SJCRH30 (cell line): Measurements from ENCODE around the gene PRKAA1. TPM values are rescaled to one million over a fixed set of nuclear protein-coding genes. Genes with fewer than 3 reads are reported as not detected.

Experiments used
- DNase-seq, 2 experiments: peaks; one replicate each; pipeline ENCODE4 v3.0.0-alpha.2; 2015 to 2020
- H3K27ac ChIP-seq: fragments of 250-450 bp; sonication (Bioruptor Pico); 2 replicates; pipeline ENCODE4 v1.5.1; 2020; ENCODE audit warnings: mild to moderate bottlenecking, moderate library complexity
- H3K27me3 ChIP-seq: fragments of 250-450 bp; sonication (Bioruptor Pico); 2 replicates; pipeline ENCODE4 v1.5.1; 2020; ENCODE audit warnings: mild to moderate bottlenecking, moderate library complexity
- H3K36me3 ChIP-seq: fragments of 250-450 bp; sonication (Bioruptor Pico); 2 replicates; pipeline ENCODE4 v1.5.1; 2020; ENCODE audit warnings: mild to moderate bottlenecking, moderate library complexity
- H3K4me1 ChIP-seq: fragments of 250-450 bp; sonication (Bioruptor Pico); 2 replicates; pipeline ENCODE4 v1.5.1; 2020; ENCODE audit warnings: mild to moderate bottlenecking, moderate library complexity
- H3K4me3 ChIP-seq: fragments of 250-450 bp; sonication (Bioruptor Pico); 2 replicates; pipeline ENCODE4 v1.5.1; 2020; ENCODE audit warnings: mild to moderate bottlenecking, moderate library complexity
- H3K9me3 ChIP-seq: fragments of 250-450 bp; sonication (Bioruptor Pico); replicated peaks from 2 replicates; pipeline ENCODE4 v1.5.1; 2020; ENCODE audit warnings: mild to moderate bottlenecking, moderate library complexity
- total RNA-seq: library from RNA; depleted of rRNA; stranded (reverse); fragments of >200 nt; shearing (Covaris generic); gene quantifications from 2 replicates; pipeline ENCODE4 v1.2.3, GENCODE V29; 2014

PRKAA1 gene
- total RNA-seq, 1 experiment from 2014 or later: 103 TPM

- H3K36me3 ChIP-seq: peaks cover 27% of the 10 kb centered on the region
- H3K4me1 ChIP-seq: peaks cover 6% of the 10 kb centered on the region; the same call in 1 of the 2 replicates
- DNase-seq: no peak
- no peak overlapping the region for H3K4me3 ChIP-seq
- no peaks in the 10 kb centered on the region for H3K9me3 ChIP-seq
- no peaks in the 10 kb centered on the region for H3K27me3 ChIP-seq
- H3K27ac ChIP-seq: no peak overlapping the region
These were observed 18.6 kb downstream of the PRKAA1 start for GRCh38 chr5:40779561-40779960.

- no peak overlapping the region for H3K4me3 ChIP-seq
- no peak for DNase-seq
- no peaks in the 10 kb centered on the region for H3K27me3 ChIP-seq
- no peak overlapping the region for H3K27ac ChIP-seq
- no peaks in the 10 kb centered on the region for H3K9me3 ChIP-seq
- peaks cover 6% of the 10 kb centered on the region; the same call in 1 of the 2 replicates for H3K4me1 ChIP-seq
- H3K36me3 ChIP-seq: peaks cover 35% of the 10 kb centered on the region
These were observed 20.0 kb downstream of the PRKAA1 start for GRCh38 chr5:40778133-40778532.

- H3K4me3 ChIP-seq: no peak overlapping the region
- H3K36me3 ChIP-seq: peaks cover 46% of the 10 kb centered on the region
- H3K27me3 ChIP-seq: no peaks in the 10 kb centered on the region
- H3K4me1 ChIP-seq: peaks cover under 1% of the 10 kb centered on the region; the same call in 1 of the 2 replicates
- H3K27ac ChIP-seq: no peak overlapping the region
- DNase-seq: no peak
- no peaks in the 10 kb centered on the region; the same call in 1 of the 2 replicates for H3K9me3 ChIP-seq
These were observed 21.6 kb downstream of the PRKAA1 start for GRCh38 chr5:40776658-40776977.

GRCh38 chr5:40775846-40776657 is 22.1 kb downstream of the PRKAA1 start:
- no peak for DNase-seq
- no peaks in the 10 kb centered on the region for H3K27me3 ChIP-seq
- no peak overlapping the region for H3K4me3 ChIP-seq
- no peak overlapping the region for H3K27ac ChIP-seq
- H3K4me1 ChIP-seq: no peaks in the 10 kb centered on the region
- peaks cover 52% of the 10 kb centered on the region for H3K36me3 ChIP-seq
- no peaks in the 10 kb centered on the region; the same call in 1 of the 2 replicates for H3K9me3 ChIP-seq

- no peaks in the 10 kb centered on the region for H3K27me3 ChIP-seq
- H3K36me3 ChIP-seq: peaks cover 58% of the 10 kb centered on the region
- H3K4me1 ChIP-seq: no peaks in the 10 kb centered on the region
- H3K4me3 ChIP-seq: no peak overlapping the region
- no peak overlapping the region for H3K27ac ChIP-seq
- DNase-seq: no peak
- H3K9me3 ChIP-seq: no peaks in the 10 kb centered on the region; the same call in 1 of the 2 replicates
These were observed 22.9 kb downstream of the PRKAA1 start for GRCh38 chr5:40775085-40775845.

- Histone ChIP-seq H3K4me1 (no peaks in the 10 kb centered on the region), H3K4me3 (no peak overlapping the region), H3K36me3 (peaks cover 60% of the 10 kb centered on the region), H3K27me3 (no peaks in the 10 kb centered on the region), H3K27ac (no peak overlapping the region), H3K9me3 (no peaks in the 10 kb centered on the region; the same call in 1 of the 2 replicates)
- no peak for DNase-seq
These were observed 23.6 kb downstream of the PRKAA1 start for GRCh38 chr5:40774623-40775022.

GRCh38 chr5:40770764-40771163 is 27.4 kb downstream of the PRKAA1 start:
- peaks cover 72% of the 10 kb centered on the region for H3K36me3 ChIP-seq
- DNase-seq: no peak

GRCh38 chr5:40762705-40763104 is 35.5 kb downstream of the PRKAA1 start:
- no peaks in the 10 kb centered on the region for H3K9me3 ChIP-seq
- H3K4me1 ChIP-seq: no peaks in the 10 kb centered on the region
- H3K27me3 ChIP-seq: no peaks in the 10 kb centered on the region
- no peak overlapping the region for H3K4me3 ChIP-seq
- DNase-seq: no peak
- peaks cover 65% of the 10 kb centered on the region for H3K36me3 ChIP-seq
- no peak overlapping the region for H3K27ac ChIP-seq

More at GRCh38 chr5:40770764-40771163, 27.4 kb downstream of the PRKAA1 start:
- Histone ChIP-seq H3K9me3 (no peaks in the 10 kb centered on the region; the same call in 1 of the 2 replicates), H3K4me1 (no peaks in the 10 kb centered on the region), H3K27ac (no peak overlapping the region), H3K4me3 (no peak overlapping the region), H3K27me3 (no peaks in the 10 kb centered on the region)

- Histone ChIP-seq H3K4me3 (no peak overlapping the region), H3K9me3 (no peaks in the 10 kb centered on the region), H3K27me3 (no peaks in the 10 kb centered on the region), H3K4me1 (peaks cover 6% of the 10 kb centered on the region; the same call in 1 of the 2 replicates), H3K27ac (no peak overlapping the region), H3K36me3 (peaks cover 18% of the 10 kb centered on the region)
- DNase-seq: no peak
These were observed 40.8 kb downstream of the PRKAA1 start for GRCh38 chr5:40757400-40757799.

GRCh38 chr5:40755407-40756365 is 42.5 kb downstream of the PRKAA1 start, which contains the start of gene TTC33:
Gene TTC33, minus strand, starts transcription at chr5:40755961. Its CDS starts 8,943 bp downstream, at chr5:40747018.
- peak; percentile 98 to 99 for DNase-seq
- Histone ChIP-seq H3K4me3 (peak within 1 kb of the TSS; percentile 87), H3K9me3 (no peaks in the 10 kb centered on the region), H3K27me3 (no peaks in the 10 kb centered on the region), H3K4me1 (peaks cover 6% of the 10 kb centered on the region; the same call in 1 of the 2 replicates), H3K36me3 (0 out of 2 replicates have a peak, but pooled peaks cover 3% of the 10 kb centered on the region), H3K27ac (peak within 1 kb of the TSS; percentile 57)

- no peaks in the 10 kb centered on the region for H3K27me3 ChIP-seq
These were observed 43.1 kb downstream of the PRKAA1 start for GRCh38 chr5:40755093-40755406.

GRCh38 chr5:40754381-40755092 is 43.6 kb downstream of the PRKAA1 start:
- no peak for DNase-seq

More at GRCh38 chr5:40755093-40755406, 43.1 kb downstream of the PRKAA1 start:
- H3K4me1 ChIP-seq: peaks cover 6% of the 10 kb centered on the region; the same call in 1 of the 2 replicates
- H3K27ac ChIP-seq: peak overlapping the region; percentile 57
- H3K36me3 ChIP-seq: 0 out of 2 replicates have a peak, but pooled peaks cover 3% of the 10 kb centered on the region
- no peaks in the 10 kb centered on the region for H3K9me3 ChIP-seq
- peak overlapping the region; percentile 87 for H3K4me3 ChIP-seq
- DNase-seq: peak; percentile 81 to 92

GRCh38 chr5:40746703-40747102 is 51.5 kb downstream of the PRKAA1 start:
- Histone ChIP-seq H3K36me3 (peaks cover 10% of the 10 kb centered on the region), H3K4me1 (no peaks in the 10 kb centered on the region), H3K9me3 (no peaks in the 10 kb centered on the region), H3K4me3 (no peak overlapping the region), H3K27ac (no peak overlapping the region), H3K27me3 (no peaks in the 10 kb centered on the region)
- peak in 1 of 2 experiments; percentile 39 for DNase-seq

More at GRCh38 chr5:40754381-40755092, 43.6 kb downstream of the PRKAA1 start:
- no peaks in the 10 kb centered on the region for H3K9me3 ChIP-seq
- 0 out of 2 replicates have a peak, but pooled peaks cover 3% of the 10 kb centered on the region for H3K36me3 ChIP-seq
- peak overlapping the region; percentile 57 for H3K27ac ChIP-seq
- no peaks in the 10 kb centered on the region for H3K27me3 ChIP-seq
- peaks cover 6% of the 10 kb centered on the region; the same call in 1 of the 2 replicates for H3K4me1 ChIP-seq
- H3K4me3 ChIP-seq: peak overlapping the region; percentile 87
